ENCODE results near the gene CALCR.

Gene CALCR

GRCh38 chr7:93392984-93393383 lies 181.5 kb downstream of the CALCR start:
- ATAC-seq (ENCODE audit: low read depth): no peak

GRCh38 chr7:93390660-93391059 lies 183.9 kb downstream of the CALCR start:
- Histone ChIP-seq H3K27me3 (ENCODE audit: insufficient read depth, poor library complexity, severe bottlenecking) (peaks cover 26% of the 10 kb centered on the region), H3K27ac (ENCODE audit: poor library complexity, severe bottlenecking) (no peak overlapping the region), H3K36me3 (ENCODE audit: low read depth) (no peaks in the 10 kb centered on the region), H3K4me3 (ENCODE audit: severe bottlenecking) (no peak overlapping the region), H3K9me3 (ENCODE audit: severe bottlenecking) (no peaks in the 10 kb centered on the region), H3K4me1 (ENCODE audit: insufficient read depth, poor library complexity, severe bottlenecking) (no peaks in the 10 kb centered on the region)
- TF ChIP-seq CTCF (IDR thresholded peaks at IDR 0.05; ENCODE audit: poor library complexity, severe bottlenecking): no peak
- ATAC-seq (ENCODE audit: low read depth) (no peak), DNase-seq (ENCODE audit: low spot score) (no peak)

More at GRCh38 chr7:93392984-93393383, 181.5 kb downstream of the CALCR start:
- no peak overlapping the region for H3K4me3 ChIP-seq (ENCODE audit: severe bottlenecking)
- TF ChIP-seq CTCF (IDR thresholded peaks at IDR 0.05; ENCODE audit: poor library complexity, severe bottlenecking): no peak
- no peak overlapping the region for H3K27ac ChIP-seq (ENCODE audit: poor library complexity, severe bottlenecking)
- H3K9me3 ChIP-seq (ENCODE audit: severe bottlenecking): no peaks in the 10 kb centered on the region
- peaks cover 18% of the 10 kb centered on the region for H3K27me3 ChIP-seq (ENCODE audit: insufficient read depth, poor library complexity, severe bottlenecking)
- H3K36me3 ChIP-seq (ENCODE audit: low read depth): no peaks in the 10 kb centered on the region
- H3K4me1 ChIP-seq (ENCODE audit: insufficient read depth, poor library complexity, severe bottlenecking): no peaks in the 10 kb centered on the region
- DNase-seq (ENCODE audit: low spot score): no peak

GRCh38 chr7:93382362-93382761 lies 192.2 kb downstream of the CALCR start:
- ATAC-seq (ENCODE audit: low read depth): no peak
- H3K36me3 ChIP-seq (ENCODE audit: low read depth): no peaks in the 10 kb centered on the region
- no peak for DNase-seq (ENCODE audit: low spot score)
- H3K27ac ChIP-seq (ENCODE audit: poor library complexity, severe bottlenecking): no peak overlapping the region
- no peaks in the 10 kb centered on the region for H3K9me3 ChIP-seq (ENCODE audit: severe bottlenecking)
- H3K4me1 ChIP-seq (ENCODE audit: insufficient read depth, poor library complexity, severe bottlenecking): no peaks in the 10 kb centered on the region
- no peak overlapping the region for H3K4me3 ChIP-seq (ENCODE audit: severe bottlenecking)
- H3K27me3 ChIP-seq (ENCODE audit: insufficient read depth, poor library complexity, severe bottlenecking): peaks cover 11% of the 10 kb centered on the region
- TF ChIP-seq CTCF (IDR thresholded peaks at IDR 0.05; ENCODE audit: poor library complexity, severe bottlenecking): no peak

- no peak overlapping the region for H3K27ac ChIP-seq (ENCODE audit: poor library complexity, severe bottlenecking)
These were observed 196.3 kb downstream of the CALCR start for GRCh38 chr7:93378131-93378760.

More at GRCh38 chr7:93378131-93378760, 196.3 kb downstream of the CALCR start:
- ATAC-seq (ENCODE audit: low read depth) (no peak), DNase-seq (ENCODE audit: low spot score) (no peak)
- Histone ChIP-seq H3K4me3 (ENCODE audit: severe bottlenecking) (no peak overlapping the region), H3K9me3 (ENCODE audit: severe bottlenecking) (no peaks in the 10 kb centered on the region), H3K4me1 (ENCODE audit: insufficient read depth, poor library complexity, severe bottlenecking) (no peaks in the 10 kb centered on the region), H3K27me3 (ENCODE audit: insufficient read depth, poor library complexity, severe bottlenecking) (no peaks in the 10 kb centered on the region), H3K36me3 (ENCODE audit: low read depth) (no peaks in the 10 kb centered on the region)
- TF ChIP-seq CTCF (IDR thresholded peaks at IDR 0.05; ENCODE audit: poor library complexity, severe bottlenecking): no peak

All from RWPE2 (cell line).